Ectodermal cell (in vitro differentiated cells): ENCODE measurements around the gene ISG20L2.
A peak's percentile ranks its signal among the peaks of the same experiment; 100 is the strongest.

Experiments used
- H3K27ac ChIP-seq: 2 replicates; pipeline ENCODE4 v1.7.0; 2013; ENCODE audit warnings: mild to moderate bottlenecking, low read depth, low read length; ENCODE audit not compliant: insufficient read depth, poor library complexity, severe bottlenecking
- H3K27me3 ChIP-seq: 2 replicates; pipeline ENCODE4 v1.7.0; 2013; ENCODE audit warnings: mild to moderate bottlenecking, low read length; ENCODE audit not compliant: insufficient read depth, control insufficient read depth, poor library complexity, severe bottlenecking
- H3K36me3 ChIP-seq: one replicate; pipeline ENCODE4 v1.7.0; 2013; ENCODE audit warnings: low read length; ENCODE audit not compliant: control insufficient read depth, insufficient read depth
- H3K4me1 ChIP-seq: one replicate; pipeline ENCODE4 v1.7.0; 2013; ENCODE audit warnings: low read length; ENCODE audit not compliant: control insufficient read depth, insufficient read depth
- H3K4me3 ChIP-seq: 2 replicates; pipeline ENCODE4 v1.7.0; 2013; ENCODE audit warnings: low read depth, low read length, control low read depth; ENCODE audit not compliant: insufficient read depth
- H3K9me3 ChIP-seq: 2 replicates; pipeline ENCODE4 v1.7.0; 2013; ENCODE audit warnings: mild to moderate bottlenecking, low read length, moderate library complexity; ENCODE audit not compliant: control insufficient read depth
- WGBS, 2 experiments: methylation state at CpG; one replicate each; pipeline ENCODE4 v1.1.7; 2013; ENCODE audit warnings: missing lambda C conversion rate in 2 of 2; 5-methylcytosine and 5-hydroxymethylcytosine counted together

ISG20L2 gene

DNA sequence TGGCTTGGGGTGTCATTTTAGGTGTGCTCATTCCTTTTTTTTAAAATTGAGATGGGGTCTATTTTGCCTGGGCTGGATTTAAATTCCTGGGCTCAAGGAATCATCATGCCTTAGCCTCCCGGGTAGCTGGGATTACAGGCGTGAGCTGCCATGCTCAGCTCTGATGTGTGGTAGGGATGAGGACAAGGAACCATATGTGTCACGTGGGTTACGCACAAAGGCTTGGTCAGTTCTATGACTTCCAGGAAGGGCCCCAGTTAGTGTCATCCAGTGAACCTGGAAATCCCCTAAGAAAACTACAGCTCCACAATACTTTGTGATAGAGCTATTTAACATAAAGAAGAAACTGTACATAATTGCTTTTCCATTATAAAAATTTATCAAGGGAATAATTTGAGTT, 7.0 kb downstream of the ISG20L2 start:
- peaks cover 12% of the 10 kb centered on the region for H3K4me1 ChIP-seq
- H3K27me3 ChIP-seq, result no peaks in the 10 kb centered on the region
- H3K36me3 ChIP-seq, result peaks cover 33% of the 10 kb centered on the region
- no peaks in the 10 kb centered on the region for H3K9me3 ChIP-seq
- no peak overlapping the region for H3K27ac ChIP-seq
- H3K4me3 ChIP-seq, result no peak overlapping the region
- WGBS, 2 experiments, result 89 to 96% methylated on average over 4 of the region's 4 CpGs

DNA sequence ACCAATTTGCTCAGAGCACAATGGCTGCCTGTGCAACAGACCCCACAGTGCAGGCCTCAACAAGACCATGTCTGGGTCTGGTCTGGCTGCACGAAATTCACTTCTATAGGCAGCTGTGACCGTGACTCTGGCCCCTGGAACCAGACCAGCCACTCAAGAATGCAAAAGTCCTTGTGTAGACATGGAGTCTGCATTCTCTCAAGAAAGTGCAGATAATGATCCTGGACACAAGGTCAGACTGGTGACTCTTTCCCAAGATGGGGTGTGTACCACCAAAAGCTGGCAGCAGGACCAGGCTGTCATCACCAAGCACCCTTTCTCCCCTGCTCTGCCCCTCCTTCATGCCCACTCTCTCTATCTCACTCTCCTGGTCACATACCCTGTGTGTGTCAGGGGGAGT, 7.4 kb downstream of the ISG20L2 start:
- peaks cover 8% of the 10 kb centered on the region for H3K4me1 ChIP-seq
- H3K36me3 ChIP-seq, result peaks cover 33% of the 10 kb centered on the region
- no peaks in the 10 kb centered on the region for H3K27me3 ChIP-seq
- H3K4me3 ChIP-seq, result no peak overlapping the region
- H3K27ac ChIP-seq, result no peak overlapping the region
- no peaks in the 10 kb centered on the region for H3K9me3 ChIP-seq
- WGBS, 2 experiments, result 89 to 97% methylated on average over 2 of the region's 2 CpGs

DNA sequence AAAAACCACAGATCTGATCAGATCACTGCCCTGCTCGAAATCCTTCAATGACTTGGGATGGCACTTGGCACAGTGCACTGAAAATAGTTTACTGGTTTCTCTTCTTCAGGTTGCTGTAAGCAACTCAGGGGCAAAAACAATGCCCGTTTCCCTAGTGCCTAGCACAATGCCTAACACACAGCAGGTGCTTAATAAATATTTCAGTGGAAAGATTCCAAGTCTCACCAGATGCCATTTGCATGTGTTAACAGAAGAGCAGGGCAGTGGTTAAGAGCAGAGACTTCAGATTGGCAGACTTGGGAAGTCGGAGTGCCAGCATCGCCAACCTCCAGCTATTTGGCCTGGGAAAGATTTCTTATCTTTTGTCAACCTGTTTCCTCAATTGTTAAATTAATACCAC, 11.2 kb downstream of the ISG20L2 start:
- Histone ChIP-seq H3K27me3 (no peaks in the 10 kb centered on the region), H3K36me3 (peaks cover 11% of the 10 kb centered on the region), H3K9me3 (no peaks in the 10 kb centered on the region), H3K27ac (no peak overlapping the region), H3K4me1 (no peaks in the 10 kb centered on the region), H3K4me3 (no peak overlapping the region)
- WGBS, 2 experiments, result 84 to 92% methylated on average over 4 of the region's 4 CpGs

- no peak overlapping the region for H3K4me3 ChIP-seq
- H3K27me3 ChIP-seq, result no peaks in the 10 kb centered on the region
- no peaks in the 10 kb centered on the region for H3K36me3 ChIP-seq
- peaks cover 12% of the 10 kb centered on the region for H3K4me1 ChIP-seq
- H3K27ac ChIP-seq, result no peak overlapping the region
- no peaks in the 10 kb centered on the region for H3K9me3 ChIP-seq
- 91 to 92% methylated on average over 3 of the region's 3 CpGs for WGBS, 2 experiments
Measured at GRCh38 chr1:156714830-156715229, 13.7 kb downstream of the ISG20L2 start.

GRCh38 chr1:156712626-156713025, 15.9 kb downstream of the ISG20L2 start:
- Histone ChIP-seq H3K36me3 (no peaks in the 10 kb centered on the region), H3K27ac (no peak overlapping the region), H3K9me3 (no peaks in the 10 kb centered on the region), H3K27me3 (no peaks in the 10 kb centered on the region), H3K4me1 (peaks cover 34% of the 10 kb centered on the region), H3K4me3 (no peak overlapping the region)
- WGBS, 2 experiments, result 84 to 87% methylated on average over 3 of the region's 3 CpGs

GRCh38 chr1:156711011-156711817, 17.4 kb downstream of the ISG20L2 start:
- H3K36me3 ChIP-seq, result no peaks in the 10 kb centered on the region
- H3K27ac ChIP-seq, result no peak overlapping the region
- H3K4me1 ChIP-seq, result peaks cover 39% of the 10 kb centered on the region
- H3K27me3 ChIP-seq, result no peaks in the 10 kb centered on the region
- 24 to 33% methylated on average over 9 of the region's 9 CpGs for WGBS, 2 experiments
- no peak overlapping the region for H3K4me3 ChIP-seq
- no peaks in the 10 kb centered on the region for H3K9me3 ChIP-seq

- no peak overlapping the region for H3K27ac ChIP-seq
- no peaks in the 10 kb centered on the region for H3K36me3 ChIP-seq
- no peak overlapping the region for H3K4me3 ChIP-seq
- H3K9me3 ChIP-seq, result no peaks in the 10 kb centered on the region
- 75 to 82% methylated on average over 11 of the region's 11 CpGs for WGBS, 2 experiments
- no peaks in the 10 kb centered on the region for H3K27me3 ChIP-seq
- peaks cover 39% of the 10 kb centered on the region for H3K4me1 ChIP-seq
Measured at GRCh38 chr1:156709757-156710489, 18.6 kb downstream of the ISG20L2 start.

GRCh38 chr1:156709031-156709430, 19.5 kb downstream of the ISG20L2 start:
- Histone ChIP-seq H3K4me1 (peaks cover 39% of the 10 kb centered on the region), H3K9me3 (no peaks in the 10 kb centered on the region), H3K36me3 (no peaks in the 10 kb centered on the region), H3K27me3 (peaks cover 4% of the 10 kb centered on the region), H3K4me3 (no peak overlapping the region), H3K27ac (peak overlapping the region; percentile 84)
- WGBS, 2 experiments, result 45 to 51% methylated on average over 4 of the region's 4 CpGs

DNA sequence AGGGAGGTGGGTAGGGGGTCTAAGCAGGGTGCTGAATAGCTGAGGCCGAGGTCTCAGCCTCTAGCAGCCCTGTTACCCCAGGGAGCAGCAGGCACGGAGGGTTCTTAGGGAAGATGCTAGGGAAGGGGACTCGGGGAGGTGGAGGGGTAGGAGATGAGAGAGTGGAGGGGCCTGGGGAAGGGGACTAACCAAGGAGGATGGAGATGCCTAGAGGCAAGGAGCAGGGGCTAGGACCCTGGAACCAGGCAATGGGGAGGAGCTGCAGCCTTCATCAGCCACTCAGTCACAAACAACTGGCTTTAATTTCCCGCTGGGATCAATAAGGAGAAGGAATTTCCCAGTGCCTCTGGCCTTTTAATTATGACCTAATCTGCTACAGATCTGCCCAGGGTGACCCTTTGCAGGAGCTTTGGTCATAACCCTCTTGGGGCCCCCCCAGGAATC, 20.3 kb downstream of the ISG20L2 start:
- peaks cover 43% of the 10 kb centered on the region for H3K4me1 ChIP-seq
- no peaks in the 10 kb centered on the region for H3K36me3 ChIP-seq
- peak overlapping the region; percentile 19 for H3K4me3 ChIP-seq
- H3K27me3 ChIP-seq, result peaks cover 4% of the 10 kb centered on the region
- 1 to 2% methylated on average over 4 of the region's 4 CpGs for WGBS, 2 experiments
- peak overlapping the region; percentile 84 for H3K27ac ChIP-seq
- no peaks in the 10 kb centered on the region for H3K9me3 ChIP-seq

DNA sequence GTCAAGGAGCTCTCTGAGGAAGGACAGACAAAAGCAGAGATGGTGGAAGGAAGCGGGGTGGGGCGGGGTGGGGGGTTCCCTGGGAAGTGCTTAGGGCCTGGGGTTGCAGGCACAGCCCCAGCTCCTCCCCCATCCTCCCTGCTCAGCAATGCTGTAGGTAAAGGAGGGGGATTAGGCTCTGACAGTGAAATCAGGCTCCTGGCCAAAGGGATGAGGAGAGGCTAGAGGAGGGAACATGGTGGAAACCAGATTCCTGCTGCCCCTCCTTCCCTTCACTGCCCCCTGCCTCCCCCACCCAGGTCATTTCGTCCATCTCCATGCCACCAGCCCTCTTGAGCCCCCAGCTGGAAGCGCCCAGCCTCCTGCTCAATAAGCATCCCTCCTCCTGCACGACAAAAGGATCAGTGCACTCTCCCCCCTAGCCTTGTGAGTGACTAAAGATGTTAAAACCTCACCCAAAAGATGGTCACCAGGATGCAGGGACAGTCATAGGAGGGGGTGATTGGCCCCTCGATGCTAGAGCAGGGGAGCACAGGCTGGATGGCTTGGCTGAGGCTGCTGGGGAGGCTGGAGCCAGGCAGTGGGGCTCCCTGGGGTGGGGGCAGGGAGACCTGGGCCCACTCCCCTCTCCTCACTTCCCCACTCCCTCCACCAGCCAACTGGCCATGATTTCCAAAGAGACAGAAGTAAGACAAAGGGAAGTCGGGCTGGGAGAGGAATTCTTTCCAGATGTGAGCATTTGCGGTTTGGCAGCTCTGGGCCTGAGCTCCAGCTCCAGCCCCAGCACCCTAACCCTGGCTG, 20.9 kb downstream of the ISG20L2 start:
- Histone ChIP-seq H3K36me3 (no peaks in the 10 kb centered on the region), H3K4me1 (peaks cover 49% of the 10 kb centered on the region), H3K9me3 (no peaks in the 10 kb centered on the region), H3K27ac (peak overlapping the region; percentile 84), H3K27me3 (peaks cover 4% of the 10 kb centered on the region), H3K4me3 (peak overlapping the region; percentile 19)
- WGBS, 2 experiments, result 2% methylated on average over 8 of the region's 8 CpGs
